GM19240 (cell line): ENCODE measurements around the gene TRIM36.

ENCODE experiments used
- DNase-seq: peaks from one replicate; pipeline ENCODE4 v3.0.0; 2011; ENCODE audit warnings: low spot score; ENCODE audit not compliant: insufficient read length

Gene TRIM36, protein sequence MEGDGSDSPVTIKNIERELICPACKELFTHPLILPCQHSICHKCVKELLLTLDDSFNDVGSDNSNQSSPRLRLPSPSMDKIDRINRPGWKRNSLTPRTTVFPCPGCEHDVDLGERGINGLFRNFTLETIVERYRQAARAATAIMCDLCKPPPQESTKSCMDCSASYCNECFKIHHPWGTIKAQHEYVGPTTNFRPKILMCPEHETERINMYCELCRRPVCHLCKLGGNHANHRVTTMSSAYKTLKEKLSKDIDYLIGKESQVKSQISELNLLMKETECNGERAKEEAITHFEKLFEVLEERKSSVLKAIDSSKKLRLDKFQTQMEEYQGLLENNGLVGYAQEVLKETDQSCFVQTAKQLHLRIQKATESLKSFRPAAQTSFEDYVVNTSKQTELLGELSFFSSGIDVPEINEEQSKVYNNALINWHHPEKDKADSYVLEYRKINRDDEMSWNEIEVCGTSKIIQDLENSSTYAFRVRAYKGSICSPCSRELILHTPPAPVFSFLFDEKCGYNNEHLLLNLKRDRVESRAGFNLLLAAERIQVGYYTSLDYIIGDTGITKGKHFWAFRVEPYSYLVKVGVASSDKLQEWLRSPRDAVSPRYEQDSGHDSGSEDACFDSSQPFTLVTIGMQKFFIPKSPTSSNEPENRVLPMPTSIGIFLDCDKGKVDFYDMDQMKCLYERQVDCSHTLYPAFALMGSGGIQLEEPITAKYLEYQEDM

DNA sequence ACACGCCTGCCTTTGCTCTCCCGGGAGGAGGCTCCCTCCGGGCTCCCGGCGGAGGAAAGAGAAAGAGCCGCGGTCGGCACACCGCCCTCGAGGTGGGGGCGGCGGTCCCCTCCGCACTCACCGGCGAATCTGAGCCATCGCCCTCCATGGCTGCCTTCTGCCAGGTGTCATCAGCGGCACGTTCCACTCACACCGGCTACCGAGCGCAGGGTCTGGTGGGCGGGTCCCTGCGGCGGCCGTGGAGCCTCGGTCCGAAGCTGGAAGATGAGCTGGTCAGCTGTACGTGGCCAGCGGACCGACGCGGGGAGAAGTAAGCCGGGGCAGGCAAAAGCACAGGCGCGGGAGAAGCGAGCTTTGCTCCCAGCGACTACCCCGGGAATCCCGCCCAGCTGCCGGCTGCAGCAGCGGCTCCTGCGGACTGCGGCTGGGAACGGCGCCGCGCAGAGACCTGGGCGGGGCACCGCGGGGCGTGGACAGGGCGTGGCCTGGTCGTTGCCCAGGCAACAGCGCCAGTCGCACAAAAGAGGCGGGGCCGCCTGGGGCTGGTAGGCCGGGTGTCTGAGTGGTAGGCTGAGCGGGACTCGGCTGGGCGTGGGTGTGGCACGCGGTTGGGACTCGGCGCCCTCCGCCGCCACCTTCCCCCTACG, at the start of gene TRIM36:
TRIM36 (minus strand) TSS at position 422 of the 647 bp plus-strand sequence; CDS start at position 148, 274 bp downstream.
- peak; percentile 33 for DNase-seq

DNA sequence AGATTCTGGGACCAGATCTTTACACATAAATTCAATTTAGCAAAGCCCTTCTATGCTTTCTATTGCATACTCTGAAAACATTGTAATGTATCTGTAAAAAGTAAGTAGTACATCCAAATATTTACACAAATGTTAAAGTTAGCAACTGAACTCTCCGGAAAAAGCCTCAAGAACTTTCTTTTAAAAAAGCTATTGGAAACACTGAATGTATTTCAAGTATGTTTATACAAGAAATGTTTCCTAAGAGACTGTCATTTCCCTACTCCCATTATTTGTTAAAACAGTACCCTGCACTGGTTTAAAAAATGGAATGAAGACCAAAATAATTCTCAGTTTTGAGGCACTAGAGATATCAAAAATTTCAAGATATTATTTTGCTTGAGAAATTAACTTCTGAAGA, 44.8 kb upstream of the TRIM36 start:
- DNase-seq: no peak

DNA sequence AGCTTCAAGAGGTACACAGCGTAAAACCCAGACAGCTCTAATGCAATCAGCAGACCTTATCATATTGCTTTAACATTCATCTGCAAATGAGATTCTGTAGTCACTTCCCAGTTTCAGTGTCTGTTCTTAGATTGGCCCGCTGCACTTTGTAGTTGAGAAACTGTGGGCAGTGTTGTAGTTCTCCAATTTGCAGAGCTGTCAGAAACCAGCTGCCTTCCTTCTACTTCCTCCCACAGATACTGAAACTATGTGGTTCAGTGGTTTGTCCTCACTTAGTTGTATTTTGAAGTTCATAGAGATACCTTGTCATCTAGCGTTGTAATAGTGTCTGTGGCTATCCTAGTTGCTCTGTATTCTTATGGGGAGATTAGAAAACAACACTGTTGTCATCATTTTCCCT, 39.6 kb upstream of the TRIM36 start:
- peak; percentile 29 for DNase-seq

DNA sequence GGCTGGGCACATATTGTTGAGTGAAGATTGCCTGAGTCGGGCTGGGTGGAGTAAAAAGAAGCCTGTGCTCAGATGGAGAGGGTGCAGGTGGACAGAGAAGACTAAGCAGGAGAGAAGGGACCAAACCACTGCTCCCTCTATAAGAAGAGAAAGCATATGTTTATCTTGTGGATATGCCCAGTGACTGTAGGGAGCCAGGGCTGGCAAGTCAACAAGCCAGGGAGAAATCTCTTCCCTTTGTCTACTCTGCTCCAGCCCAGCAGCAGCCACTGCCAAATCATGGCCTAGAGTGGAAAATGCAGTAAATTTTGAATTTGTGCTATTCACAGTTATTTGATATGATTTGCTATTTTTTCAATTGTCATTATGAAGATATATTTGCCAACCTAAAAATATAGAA, 33.2 kb upstream of the TRIM36 start:
- DNase-seq: no peak

DNA sequence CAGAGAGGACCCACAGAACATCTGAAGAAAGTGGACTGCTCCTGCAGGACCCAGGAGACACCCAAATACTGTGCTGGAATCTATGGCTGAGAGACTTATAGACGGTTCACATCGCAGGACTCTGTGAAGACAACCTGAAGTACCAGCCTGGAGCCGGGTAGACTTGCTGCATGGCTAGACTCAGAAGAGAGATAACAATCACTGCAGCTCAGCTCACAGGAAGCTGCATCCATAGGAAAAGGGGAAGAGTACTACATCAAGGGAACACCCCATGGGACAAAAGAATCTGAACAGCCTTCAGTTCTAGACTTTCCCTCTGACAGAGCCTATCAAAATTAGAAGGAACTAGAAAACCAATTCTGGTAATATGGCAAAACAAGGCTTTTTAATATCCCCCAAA, 26.5 kb upstream of the TRIM36 start:
- DNase-seq: no peak

DNA sequence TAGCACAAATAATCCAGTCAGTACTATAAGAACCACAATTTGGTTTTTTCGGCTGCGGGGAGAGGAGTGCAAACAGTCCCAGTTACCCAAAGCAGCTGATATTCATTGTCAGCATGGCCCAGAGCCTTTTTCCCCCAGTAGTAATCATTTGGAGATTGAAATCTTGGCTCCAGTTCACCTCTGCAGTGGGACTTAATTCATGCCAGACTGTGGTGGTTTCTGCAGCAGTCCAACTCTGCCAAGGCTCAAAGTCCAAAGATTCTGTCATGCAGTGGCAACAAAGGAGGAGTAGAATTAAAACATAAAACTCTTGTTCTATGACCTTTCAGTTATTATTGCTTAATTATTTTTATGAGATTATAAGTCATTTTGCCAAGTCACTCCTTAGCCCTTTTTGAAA, 25.0 kb upstream of the TRIM36 start:
- no peak for DNase-seq

DNA sequence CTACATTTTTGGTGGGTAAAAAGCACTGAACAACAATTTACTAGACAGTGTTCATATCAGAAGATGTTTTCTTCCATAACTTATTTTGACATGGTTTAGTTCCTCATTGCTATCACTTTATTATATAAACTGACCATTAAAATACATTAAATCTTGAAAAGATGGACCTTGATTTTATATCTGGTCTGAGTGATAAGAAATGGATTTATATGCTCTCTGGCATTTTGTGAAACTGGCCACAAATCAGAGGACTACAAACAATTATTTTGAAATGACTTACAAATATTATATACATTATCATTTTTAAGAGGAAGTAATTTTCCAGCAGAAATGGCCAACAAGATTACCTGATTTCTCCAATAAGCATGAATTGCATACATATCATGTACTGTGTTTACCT, 23.6 kb upstream of the TRIM36 start:
- no peak for DNase-seq

DNA sequence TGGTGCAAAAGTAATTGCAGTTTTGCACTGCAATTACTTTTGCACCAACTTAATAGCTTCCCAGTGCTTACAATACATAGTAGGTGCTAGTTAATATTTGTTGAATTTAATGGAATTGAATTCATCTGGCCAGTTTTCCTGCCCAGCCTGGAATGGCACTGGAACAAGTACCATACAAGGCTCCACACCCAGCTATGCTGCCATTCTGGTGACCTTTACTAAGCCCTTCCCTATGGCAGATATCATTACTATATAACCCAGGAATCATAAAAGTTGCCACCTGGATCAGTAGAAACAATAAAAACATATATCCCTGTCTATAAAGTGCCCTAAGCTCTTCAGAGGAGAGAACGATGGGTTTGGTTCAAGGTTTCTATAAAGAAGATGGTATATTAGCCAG, 22.4 kb upstream of the TRIM36 start:
- DNase-seq: no peak

DNA sequence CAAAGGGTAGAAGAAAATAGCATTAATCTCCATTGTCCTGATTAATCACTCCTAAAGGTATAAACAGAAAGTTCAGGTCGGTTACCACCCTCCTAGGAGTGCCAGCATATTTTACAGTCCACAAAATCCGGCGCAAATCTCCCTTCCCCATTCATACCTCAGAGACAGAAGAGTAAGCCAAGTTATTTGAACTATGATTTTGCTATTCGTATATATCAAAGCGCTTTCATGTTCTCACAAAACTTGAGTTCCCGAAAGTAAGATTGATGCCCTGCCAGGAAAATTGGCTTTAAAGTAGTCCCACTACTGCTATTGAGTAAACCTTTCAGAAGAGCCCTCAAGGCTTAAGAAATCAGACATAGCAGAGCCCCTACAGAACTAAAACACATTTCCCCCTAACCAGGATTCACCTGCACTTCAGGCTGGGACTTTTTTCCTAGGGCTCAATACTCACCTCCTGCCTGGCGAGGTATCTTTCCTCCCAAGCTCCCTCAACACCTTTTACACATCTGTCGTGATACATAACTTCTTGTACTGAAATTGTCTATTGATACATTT, 21.8 kb upstream of the TRIM36 start:
- no peak for DNase-seq

DNA sequence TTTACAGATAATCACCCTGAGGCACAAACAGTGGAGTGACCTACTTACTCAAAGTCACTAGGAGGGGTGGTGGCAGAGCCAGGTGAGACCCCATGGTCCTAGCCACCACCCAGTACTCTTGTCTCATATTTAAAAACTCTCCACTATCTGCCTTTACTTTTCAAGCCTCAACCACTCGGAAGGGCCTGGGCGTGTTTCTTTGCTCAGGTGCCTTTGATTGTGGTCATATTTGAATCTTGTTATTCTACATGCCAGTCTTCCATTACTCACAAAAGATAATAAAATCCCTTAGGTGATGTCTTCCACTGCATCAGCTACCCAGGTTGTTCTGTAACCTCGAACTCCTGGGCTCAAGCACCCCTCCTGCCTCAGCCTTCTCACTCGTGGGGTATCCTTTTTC, 20.7 kb upstream of the TRIM36 start:
- no peak for DNase-seq

DNA sequence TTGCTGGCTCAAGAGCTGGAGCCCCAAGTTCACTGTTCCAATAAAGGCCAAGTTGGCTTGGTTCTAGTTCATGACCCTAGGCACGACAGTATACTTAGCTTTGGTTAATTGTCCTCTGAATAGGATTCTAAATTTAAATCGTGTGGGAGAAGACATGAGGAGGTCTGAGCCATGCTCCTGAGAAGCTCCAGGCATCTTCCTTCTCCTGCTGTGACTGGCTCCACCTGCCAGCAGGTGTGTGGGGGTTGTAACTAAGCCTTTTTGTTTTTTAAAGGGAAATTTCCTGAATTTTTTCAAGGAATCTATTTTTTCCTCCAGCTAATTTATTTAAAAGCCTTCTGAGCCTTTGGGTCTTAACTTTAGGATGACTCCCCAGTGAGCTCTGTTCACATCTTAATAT, 20.2 kb upstream of the TRIM36 start:
- no peak for DNase-seq

DNA sequence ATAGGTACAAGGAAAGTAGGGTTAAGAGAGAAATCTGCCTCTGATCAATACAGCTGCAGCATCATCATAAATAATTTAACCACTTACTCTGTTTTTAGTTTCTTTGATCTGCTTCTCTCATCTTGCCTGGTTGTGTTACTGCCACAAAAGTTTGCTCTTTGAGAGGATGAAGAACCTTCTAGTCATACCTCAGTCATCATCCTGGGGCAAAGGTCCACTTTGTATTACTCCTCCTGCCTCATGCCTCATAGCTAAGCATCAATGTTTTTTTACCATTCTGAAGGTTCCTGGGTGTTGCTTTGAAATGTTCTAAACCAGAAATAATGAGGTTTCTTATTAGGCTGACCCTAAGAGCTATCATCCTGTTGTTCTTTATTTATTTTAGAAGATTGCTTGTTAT, 17.1 kb upstream of the TRIM36 start:
- no peak for DNase-seq

DNA sequence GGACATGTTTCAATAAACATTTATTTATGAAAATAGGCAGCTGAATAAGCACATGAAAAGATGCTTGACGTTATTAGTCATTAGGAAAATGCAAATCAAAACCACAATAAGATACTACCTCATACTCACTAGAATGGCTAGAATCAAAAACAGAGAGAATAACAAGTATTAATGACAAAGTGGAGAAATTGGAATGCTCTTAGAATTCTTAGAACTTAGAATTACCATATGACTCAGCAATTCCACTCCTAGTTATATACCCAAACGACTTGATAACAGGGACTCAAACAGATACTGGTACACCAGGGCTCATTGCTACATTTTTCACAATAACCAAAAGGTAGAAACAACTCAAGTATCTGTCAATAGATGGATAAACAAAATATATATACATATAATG, 15.1 kb upstream of the TRIM36 start:
- DNase-seq: no peak

DNA sequence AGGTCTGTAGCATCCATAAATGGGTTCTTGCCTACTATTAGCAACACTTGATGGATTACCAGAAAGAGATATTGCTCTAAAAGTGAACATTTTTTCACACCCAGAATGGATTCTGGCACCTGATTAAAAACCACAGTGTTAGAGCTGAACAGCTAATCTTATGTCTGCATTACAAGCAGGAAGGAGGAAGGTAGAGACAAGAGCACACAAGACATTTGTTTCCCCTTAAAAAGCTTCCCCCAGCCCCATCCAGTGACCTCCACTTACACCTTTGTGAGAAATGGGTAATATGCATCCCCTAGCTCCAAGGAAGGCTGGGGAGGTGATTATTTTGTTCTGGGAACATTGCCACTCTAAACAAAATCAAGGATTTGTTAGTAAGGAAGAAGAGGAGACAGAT, 12.0 kb upstream of the TRIM36 start:
- DNase-seq: no peak

DNA sequence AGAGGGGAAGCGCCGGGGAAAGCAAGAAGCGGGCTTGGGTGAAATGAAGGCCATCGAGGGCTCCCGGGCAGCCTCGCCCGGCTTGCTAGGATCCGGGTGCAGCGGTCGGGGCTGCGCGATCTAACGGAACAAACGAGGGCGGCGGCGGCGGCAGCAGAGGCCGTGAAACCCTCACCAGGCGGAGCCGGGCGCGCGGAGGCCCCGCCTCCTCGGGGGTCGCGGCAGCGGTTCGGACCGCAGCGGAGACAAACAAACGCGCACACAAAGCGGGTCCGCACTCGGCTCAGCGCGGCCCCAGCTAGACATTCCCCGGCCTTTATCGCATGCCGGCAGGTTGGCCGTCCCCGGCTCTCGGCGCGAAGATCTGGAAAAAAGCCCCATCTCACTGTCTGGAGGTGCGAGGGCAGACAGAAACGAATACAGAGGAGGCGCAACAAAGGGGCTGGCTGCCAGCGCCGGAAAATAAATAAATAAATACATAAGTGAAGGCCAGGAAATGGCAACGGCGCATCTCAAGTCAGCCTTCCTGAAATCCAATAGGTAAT, 10.5 kb upstream of the TRIM36 start:
- no peak for DNase-seq

DNA sequence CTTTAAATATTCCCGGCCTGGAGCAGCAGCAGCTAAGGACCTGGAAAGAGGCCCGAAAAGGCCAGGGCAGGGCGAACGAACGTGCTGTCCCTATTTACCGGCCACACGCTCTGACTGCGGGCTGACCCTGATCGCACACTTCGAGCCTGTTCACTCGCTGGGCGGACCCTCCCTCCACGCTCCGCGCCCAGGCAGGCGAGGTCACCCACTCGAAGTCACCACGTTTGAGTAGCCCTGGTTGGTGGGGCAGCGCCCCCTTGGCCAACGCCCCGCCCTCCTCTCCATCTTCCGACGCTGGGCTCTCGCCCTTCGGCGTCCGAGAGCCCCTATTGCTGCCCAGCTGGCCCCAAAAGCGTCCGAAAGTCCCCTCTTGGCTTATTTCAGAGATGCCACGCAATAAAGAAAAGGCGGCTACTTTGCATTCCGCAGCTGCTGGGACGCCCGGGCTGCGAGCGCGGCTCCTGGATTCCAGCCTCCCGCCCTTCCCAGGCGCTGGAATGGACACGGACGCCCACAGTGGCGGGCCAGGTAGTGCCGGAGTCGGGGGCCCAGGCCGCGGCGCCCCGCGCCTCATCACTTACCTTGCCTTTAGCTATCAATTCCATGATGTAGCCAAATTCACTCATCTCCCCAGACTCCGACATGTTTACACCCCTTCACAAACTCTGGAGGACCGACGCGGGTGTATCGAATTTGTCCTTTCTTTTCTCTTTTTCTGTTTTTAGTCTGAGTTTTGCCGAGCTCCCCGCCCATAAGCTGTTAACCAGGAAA, 9.9 kb upstream of the TRIM36 start:
- DNase-seq: no peak

DNA sequence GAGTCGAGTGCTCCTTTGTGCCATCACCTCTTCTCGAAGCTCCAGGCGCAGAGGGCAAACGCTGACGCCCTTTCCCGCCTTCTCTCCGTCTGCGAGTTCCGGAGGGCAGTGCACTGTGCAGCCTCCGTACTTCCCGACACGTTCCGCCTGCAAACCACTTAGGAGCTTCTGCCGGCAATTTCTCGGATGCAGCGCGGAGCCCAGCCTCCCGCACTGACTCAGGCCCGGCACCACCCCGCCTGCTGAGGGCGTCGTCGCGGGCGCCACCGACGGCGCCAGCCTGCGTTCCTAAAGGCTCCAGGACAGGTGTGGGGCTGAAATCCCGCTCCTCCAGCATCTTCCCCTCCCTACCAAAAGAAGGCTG, 9.3 kb upstream of the TRIM36 start:
- DNase-seq: no peak

DNA sequence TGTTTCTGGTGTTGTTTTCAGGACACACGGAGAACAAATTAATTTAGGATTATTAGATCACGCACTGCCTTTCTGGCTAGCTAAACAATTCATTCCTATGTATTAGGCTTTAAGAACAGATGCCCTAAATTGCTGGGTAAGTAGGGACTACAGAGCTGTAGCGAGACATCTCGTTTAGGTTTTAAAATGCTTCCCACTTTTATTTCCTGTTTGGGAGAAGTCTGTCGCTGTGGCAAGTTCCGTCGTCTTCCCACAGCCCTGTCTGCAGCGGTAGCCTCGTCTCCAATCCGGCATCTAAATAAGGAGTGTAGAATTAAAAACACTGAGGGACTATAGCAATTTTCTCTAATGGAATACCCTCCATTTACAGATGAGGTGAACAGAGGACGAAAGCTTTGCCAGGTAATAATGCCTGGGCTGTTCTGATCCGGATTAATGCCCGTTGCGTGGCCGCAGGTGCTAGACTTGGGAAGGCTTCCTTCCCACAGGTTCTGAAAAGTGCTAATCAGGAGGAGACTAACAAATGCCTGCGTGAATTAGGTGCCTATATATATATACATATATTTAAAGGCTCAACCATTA, 1.3 kb upstream of the TRIM36 start:
- DNase-seq: no peak

DNA sequence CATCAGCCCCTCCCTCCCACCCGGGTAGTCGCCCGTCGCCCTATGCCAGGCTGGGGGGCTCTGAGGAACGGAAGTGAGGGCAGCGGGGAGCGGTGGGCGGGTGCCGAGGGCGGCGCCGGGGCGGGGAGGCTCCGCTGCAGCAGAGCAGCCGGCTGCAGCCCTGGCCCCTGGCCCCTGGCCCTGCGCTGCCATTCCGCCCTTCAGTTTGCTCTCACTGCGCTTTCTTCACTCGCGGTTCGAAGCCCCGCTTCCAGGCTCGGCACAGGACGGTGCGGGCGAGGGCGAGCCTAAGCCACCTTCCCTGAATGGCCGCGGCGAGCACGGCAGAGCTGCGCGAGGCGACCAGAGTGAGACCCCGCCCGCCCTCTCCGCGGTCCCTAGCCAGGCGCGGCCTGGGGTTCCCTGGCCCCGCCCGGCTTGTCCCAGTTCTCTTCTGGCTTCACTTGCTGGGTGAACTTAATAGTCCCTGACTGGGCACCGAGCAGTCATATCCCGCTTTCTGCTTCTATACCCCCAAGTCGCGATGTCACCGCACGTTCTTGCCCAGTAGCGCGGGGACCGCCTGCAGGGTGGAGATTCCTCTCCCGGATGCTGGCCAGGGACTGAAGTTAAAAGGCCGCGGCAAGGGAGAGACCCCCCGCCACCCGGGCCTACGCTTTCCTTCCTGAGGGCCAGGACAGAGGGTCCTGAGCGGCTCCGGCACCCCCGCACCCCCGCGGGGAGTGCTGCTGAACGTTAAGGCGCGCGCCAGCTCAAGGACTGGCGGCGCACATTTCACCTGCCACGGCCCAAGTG, 623 bp upstream of the TRIM36 start:
- DNase-seq: no peak
